Left ventricle myocardium inferior (tissue), 1 donor: ENCODE measurements around the gene PFN4. TPM values are rescaled to one million over a fixed set of nuclear protein-coding genes. Genes with fewer than 3 reads are reported as not detected.

Source experiments
- DNase-seq: peaks from one replicate; pipeline ENCODE4 v3.0.0-alpha.2; 2020
- H3K27ac ChIP-seq: fragments of 200-600 bp; replicated peaks from 2 replicates; pipeline ENCODE4 v1.8.0; 2021
- H3K27me3 ChIP-seq: fragments of 200-600 bp; 2 replicates; pipeline ENCODE4 v1.8.0; 2021; ENCODE audit warnings: low read depth
- H3K36me3 ChIP-seq: fragments of 200-600 bp; 2 replicates; pipeline ENCODE4 v1.8.0; 2021
- H3K4me1 ChIP-seq: fragments of 200-600 bp; 2 replicates; pipeline ENCODE4 v1.8.0; 2021
- H3K4me3 ChIP-seq: fragments of 200-600 bp; 2 replicates; pipeline ENCODE4 v1.8.0; 2021; ENCODE audit warnings: mild to moderate bottlenecking, moderate library complexity
- H3K9me3 ChIP-seq: fragments of 200-600 bp; replicated peaks from 2 replicates; pipeline ENCODE4 v1.8.0; 2021
- intact Hi-C: fragments of 100-400 bp; cut with micrococcal nuclease; formaldehyde crosslinking; loops from one replicate; pipeline ENCODE4 v1.11.0; 2022
- long read RNA-seq: library from polyadenylated mRNA; unstranded; transcript quantifications from one replicate; pipeline ENCODE4 v2.0.0, GENCODE V29; 2021
- total RNA-seq: library from RNA; stranded (reverse); fragmentation: NEBNext Ultra II Directional; extraction: Animal tissue kit (Norgen Biotek cat#: 25700); gene quantifications from one replicate; pipeline ENCODE4 v1.2.1, GENCODE V29; 2021
- TF ChIP-seq, protein P1 (sequence below): fragments of 200-600 bp; IDR thresholded peaks from 2 replicates; pipeline ENCODE4 v1.8.0; 2021; ENCODE audit warnings: antibody characterized with exemption, mild to moderate bottlenecking, borderline replicate concordance
- donor health status: DM: no; HTN: yes; CAD: no; lungs with severe emphysema.

The PFN4 gene, protein sequence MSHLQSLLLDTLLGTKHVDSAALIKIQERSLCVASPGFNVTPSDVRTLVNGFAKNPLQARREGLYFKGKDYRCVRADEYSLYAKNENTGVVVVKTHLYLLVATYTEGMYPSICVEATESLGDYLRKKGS
- 0.74 TPM for total RNA-seq
- long read RNA-seq, result 0 reads

DNA sequence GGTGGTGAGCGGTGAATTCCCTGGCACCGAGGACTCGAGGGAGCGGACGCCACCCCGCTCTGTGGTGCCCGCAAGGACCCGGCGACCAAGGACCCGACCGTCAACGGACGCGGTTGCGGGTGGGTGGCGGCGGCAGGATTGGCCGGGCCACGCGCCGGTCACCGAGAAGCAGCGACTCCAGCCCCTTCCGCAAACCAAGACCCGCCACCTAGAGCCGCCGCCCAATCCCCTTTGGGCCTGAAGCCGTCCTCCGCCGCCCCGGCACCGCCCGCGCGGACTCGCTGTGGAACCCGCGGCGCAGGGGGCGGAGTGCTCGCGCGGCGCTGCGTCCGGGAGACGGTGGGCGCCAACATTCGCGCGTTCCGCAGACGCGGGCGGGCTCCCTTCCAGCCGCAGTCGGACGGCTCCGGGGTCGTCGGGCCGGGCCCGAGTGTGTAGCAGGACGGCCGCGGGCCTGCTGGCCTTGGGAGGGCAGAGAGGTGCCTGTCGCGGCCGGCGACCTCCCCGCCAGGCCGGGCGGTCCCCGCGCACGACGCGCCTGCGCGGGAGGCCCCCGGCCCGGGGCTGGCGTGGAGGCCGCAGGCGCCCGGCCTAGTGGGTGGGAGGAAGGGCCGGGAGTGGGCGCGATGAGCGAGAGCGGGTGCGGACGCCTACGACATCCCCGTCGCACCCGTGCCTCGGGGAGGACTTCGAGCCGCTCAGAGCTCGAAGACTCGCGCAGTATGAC lies at the start of gene PFN4, which contains the start of gene FAM228B:
PFN4 (minus strand) TSS at position 140 of the 727 bp plus-strand sequence. CDS start 799 bp downstream, outside the sequence.
FAM228B (plus strand) TSS at position 275 of the 727 bp plus-strand sequence. CDS start 893 bp downstream, outside the sequence.
- TF ChIP-seq, protein P1, sequence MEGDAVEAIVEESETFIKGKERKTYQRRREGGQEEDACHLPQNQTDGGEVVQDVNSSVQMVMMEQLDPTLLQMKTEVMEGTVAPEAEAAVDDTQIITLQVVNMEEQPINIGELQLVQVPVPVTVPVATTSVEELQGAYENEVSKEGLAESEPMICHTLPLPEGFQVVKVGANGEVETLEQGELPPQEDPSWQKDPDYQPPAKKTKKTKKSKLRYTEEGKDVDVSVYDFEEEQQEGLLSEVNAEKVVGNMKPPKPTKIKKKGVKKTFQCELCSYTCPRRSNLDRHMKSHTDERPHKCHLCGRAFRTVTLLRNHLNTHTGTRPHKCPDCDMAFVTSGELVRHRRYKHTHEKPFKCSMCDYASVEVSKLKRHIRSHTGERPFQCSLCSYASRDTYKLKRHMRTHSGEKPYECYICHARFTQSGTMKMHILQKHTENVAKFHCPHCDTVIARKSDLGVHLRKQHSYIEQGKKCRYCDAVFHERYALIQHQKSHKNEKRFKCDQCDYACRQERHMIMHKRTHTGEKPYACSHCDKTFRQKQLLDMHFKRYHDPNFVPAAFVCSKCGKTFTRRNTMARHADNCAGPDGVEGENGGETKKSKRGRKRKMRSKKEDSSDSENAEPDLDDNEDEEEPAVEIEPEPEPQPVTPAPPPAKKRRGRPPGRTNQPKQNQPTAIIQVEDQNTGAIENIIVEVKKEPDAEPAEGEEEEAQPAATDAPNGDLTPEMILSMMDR, result no peak
- DNase-seq, result peak; percentile 92
- intact Hi-C loops, result no loop called here
- peak within 1 kb of the TSS; percentile 99 for H3K27ac ChIP-seq
- no peaks in the 10 kb centered on the region for H3K9me3 ChIP-seq
- peak within 1 kb of the TSS; percentile 87 for H3K4me3 ChIP-seq
- H3K36me3 ChIP-seq, result no peaks in the 10 kb centered on the region
- H3K4me1 ChIP-seq, result peaks cover 30% of the 10 kb centered on the region
- H3K27me3 ChIP-seq, result no peaks in the 10 kb centered on the region

DNA sequence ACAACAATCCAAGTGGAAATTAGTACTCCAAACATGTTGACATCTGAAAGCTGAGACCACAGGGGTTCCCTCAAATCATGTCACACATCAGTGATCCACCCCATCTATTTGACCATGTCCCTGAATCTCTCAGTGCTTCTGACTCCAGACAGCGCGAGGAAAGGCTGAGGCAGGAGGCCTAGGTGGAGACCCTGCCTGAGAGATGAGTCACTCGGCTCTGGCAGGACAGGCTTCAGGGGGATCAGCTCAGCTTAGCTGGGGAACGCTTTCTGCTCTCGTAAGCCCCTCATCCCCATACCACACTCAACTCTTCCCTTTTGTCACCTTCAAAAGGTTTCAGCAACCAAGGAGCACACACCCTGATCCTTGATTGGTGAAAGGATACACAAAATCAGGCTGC lies 45.9 kb upstream of the PFN4 start:
- no peak for DNase-seq

DNA sequence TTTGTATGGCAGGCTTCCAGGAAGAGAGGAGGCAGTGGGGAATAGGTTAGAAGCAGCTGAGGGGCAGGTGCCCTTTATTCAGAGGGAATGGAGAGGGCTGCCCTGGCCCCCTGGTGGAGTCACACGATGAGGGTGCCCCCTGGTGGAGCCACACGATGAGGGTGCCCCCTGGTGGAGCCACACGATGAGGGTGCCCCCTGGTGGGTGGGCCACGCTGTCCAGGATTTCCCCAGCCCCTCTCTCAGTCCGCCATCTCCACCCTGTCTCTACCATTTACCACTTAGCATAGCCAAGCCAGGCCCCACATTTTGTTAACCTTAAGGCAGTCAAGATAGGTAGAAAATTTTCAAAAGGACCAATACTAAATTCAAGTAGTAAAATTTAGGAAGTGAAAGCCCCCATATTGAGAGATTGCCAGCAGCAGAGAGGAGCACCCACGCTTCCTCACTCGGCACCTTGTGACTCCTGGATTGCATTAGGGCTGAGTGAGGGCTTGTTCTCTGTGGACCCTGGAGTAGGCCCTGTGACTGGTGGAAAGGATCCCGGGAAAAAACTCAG lies 41.4 kb upstream of the PFN4 start:
- peaks cover 15% of the 10 kb centered on the region for H3K36me3 ChIP-seq
- no peaks in the 10 kb centered on the region for H3K9me3 ChIP-seq
- peak; percentile 15 for DNase-seq
- no peak overlapping the region for H3K27ac ChIP-seq
- H3K4me1 ChIP-seq, result no peaks in the 10 kb centered on the region
- TF ChIP-seq, protein P1, result peak; percentile 69
- intact Hi-C loops, result no loop called here
- no peak overlapping the region for H3K4me3 ChIP-seq
- no peaks in the 10 kb centered on the region for H3K27me3 ChIP-seq

More for the DNA sequence above, 45.9 kb upstream of the PFN4 start:
- TF ChIP-seq, protein P1, result no peak
- no peak overlapping the region for H3K4me3 ChIP-seq
- H3K4me1 ChIP-seq, result no peaks in the 10 kb centered on the region
- intact Hi-C loops, result no loop called here
- H3K9me3 ChIP-seq, result no peaks in the 10 kb centered on the region
- peaks cover 8% of the 10 kb centered on the region for H3K27me3 ChIP-seq
- H3K27ac ChIP-seq, result no peak overlapping the region
- H3K36me3 ChIP-seq, result no peaks in the 10 kb centered on the region

DNA sequence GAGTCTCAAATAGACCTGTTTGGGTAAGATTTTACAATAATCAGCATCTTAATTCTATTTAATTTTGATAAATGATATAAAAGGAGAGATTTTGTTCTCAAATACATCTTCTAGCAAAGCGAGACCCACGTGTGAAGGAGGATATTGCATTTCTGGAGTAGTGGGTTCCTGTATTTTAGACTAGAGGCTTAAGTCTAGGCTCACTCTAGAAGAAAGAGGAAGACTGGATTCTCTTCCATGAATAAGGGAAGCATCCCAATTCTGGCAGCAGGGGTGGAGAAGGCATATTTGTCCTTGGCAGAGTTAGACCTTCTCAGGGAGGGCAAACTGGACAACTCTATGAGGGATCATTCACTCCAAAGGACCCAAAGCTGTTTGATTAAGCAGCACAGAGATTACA lies 40.5 kb upstream of the PFN4 start:
- no peak for DNase-seq
- intact Hi-C loops, result no loop called here
- no peak overlapping the region for H3K27ac ChIP-seq
- no peak overlapping the region for H3K4me3 ChIP-seq
- H3K36me3 ChIP-seq, result peaks cover 15% of the 10 kb centered on the region
- no peaks in the 10 kb centered on the region for H3K9me3 ChIP-seq
- H3K4me1 ChIP-seq, result no peaks in the 10 kb centered on the region
- TF ChIP-seq, protein P1, result no peak
- H3K27me3 ChIP-seq, result no peaks in the 10 kb centered on the region

DNA sequence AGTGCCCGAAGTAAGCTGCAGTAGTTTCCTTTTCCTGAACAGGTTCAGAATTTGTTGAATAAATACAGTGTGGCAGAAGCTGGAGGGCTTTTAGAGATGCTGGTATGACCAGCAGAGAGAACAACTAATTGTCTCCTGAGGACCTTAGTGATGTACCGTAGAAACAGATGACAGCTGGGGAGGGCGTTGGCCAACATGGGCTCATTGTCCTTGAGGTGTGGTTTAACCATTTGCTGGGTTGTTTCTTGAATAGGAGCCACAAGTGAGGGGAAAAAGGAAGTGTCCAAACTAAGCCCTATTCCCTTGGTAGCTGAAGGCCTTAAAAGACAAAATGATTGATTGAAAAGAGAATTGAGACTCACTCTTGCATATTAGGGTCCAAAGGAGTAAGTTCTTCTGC lies 40.1 kb upstream of the PFN4 start:
- TF ChIP-seq, protein P1, result no peak
- Histone ChIP-seq H3K27me3 (no peaks in the 10 kb centered on the region), H3K27ac (no peak overlapping the region), H3K4me3 (no peak overlapping the region), H3K36me3 (peaks cover 15% of the 10 kb centered on the region), H3K9me3 (no peaks in the 10 kb centered on the region), H3K4me1 (no peaks in the 10 kb centered on the region)
- intact Hi-C loops, result no loop called here
- no peak for DNase-seq
